OCI-LY3 (cell line): ENCODE results near the gene STIMATE.

ENCODE experiments used
- H2AFZ ChIP-seq: fragments of 200-600, 300-600 bp; shearing (Covaris generic); 2 replicates; pipeline ENCODE4 v1.6.0; 2014; ENCODE audit warnings: antibody characterized with exemption, low read depth, low read length
- H3K27ac ChIP-seq: fragments of 200-600, 300-600 bp; sonication (generic); 2 replicates; pipeline ENCODE4 v1.5.1; 2014; ENCODE audit warnings: mild to moderate bottlenecking, low read length, moderate library complexity, mixed read lengths
- H3K27me3 ChIP-seq: fragments of 200-600, 300-600 bp; sonication (generic); 2 replicates; pipeline ENCODE4 v1.6.1; 2014; ENCODE audit warnings: low read depth, low read length, mixed read lengths
- H3K36me3 ChIP-seq: fragments of 200-600, 300-600 bp; sonication (generic); replicated peaks from 2 replicates; pipeline ENCODE3; 2014; ENCODE audit warnings: low read depth, low read length, mixed read lengths
- H3K4me1 ChIP-seq: fragments of 300-600, 200-600 bp; sonication (generic); 2 replicates; pipeline ENCODE4 v1.6.1; 2014; ENCODE audit warnings: low read length, mixed read lengths
- H3K4me2 ChIP-seq: fragments of 200-600, 300-600 bp; sonication (generic); 2 replicates; pipeline ENCODE4 v1.6.1; 2014; ENCODE audit warnings: low read length, mixed read lengths
- H3K4me3 ChIP-seq: fragments of 300-600, 200-600 bp; sonication (generic); 2 replicates; pipeline ENCODE4 v1.5.1; 2014; ENCODE audit warnings: antibody characterized with exemption, mild to moderate bottlenecking, low read length, moderate library complexity
- H3K79me2 ChIP-seq: fragments of 300-600, 200-600 bp; shearing (Covaris generic); 2 replicates; pipeline ENCODE4 v1.6.1; 2014; ENCODE audit warnings: mild to moderate bottlenecking, low read length, mixed read lengths
- H3K9ac ChIP-seq: fragments of 300-600, 200-600 bp; shearing (Covaris generic); 2 replicates; pipeline ENCODE4 v1.6.0; 2014; ENCODE audit warnings: mild to moderate bottlenecking, low read length, moderate library complexity
- H3K9me3 ChIP-seq: fragments of 200-600, 300-600 bp; shearing (Covaris generic); 2 replicates; pipeline ENCODE4 v1.6.1; 2014; ENCODE audit warnings: low read length, mixed read lengths; ENCODE audit not compliant: insufficient read depth
- H4K20me1 ChIP-seq: fragments of 200-600, 300-600 bp; sonication (generic); 2 replicates; pipeline ENCODE4 v1.6.1; 2016; ENCODE audit warnings: low read length, mixed read lengths; ENCODE audit not compliant: insufficient read depth
- CTCF ChIP-seq: fragments of 200-600, 300-600 bp; sonication (generic); IDR thresholded peaks from 2 replicates; pipeline ENCODE4 v1.5.1; 2014; ENCODE audit warnings: antibody characterized with exemption, low read length, low read depth
- EZH2phosphoT487 ChIP-seq: fragments of 200-600 bp; shearing (Covaris generic); IDR thresholded peaks from 2 replicates; pipeline ENCODE4 v1.6.1; 2018; ENCODE audit warnings: antibody characterized with exemption, mixed run types, low read depth

STIMATE gene

GRCh38 chr3:52798978-52799476 lies 98.3 kb downstream of the STIMATE start:
- Histone ChIP-seq H3K4me2 (peak overlapping the region; percentile 21), H3K79me2 (no peaks in the 10 kb centered on the region), H3K36me3 (no peaks in the 10 kb centered on the region), H4K20me1 (no peaks in the 10 kb centered on the region), H3K4me3 (no peak overlapping the region), H3K9me3 (no peaks in the 10 kb centered on the region), H3K4me1 (no peaks in the 10 kb centered on the region), H3K9ac (no peak overlapping the region), H3K27ac (no peak overlapping the region), H2AFZ (peak overlapping the region; percentile 23), H3K27me3 (no peaks in the 10 kb centered on the region)
- TF ChIP-seq CTCF, result peak; percentile 79
- no peak for TF ChIP-seq EZH2phosphoT487

DNA sequence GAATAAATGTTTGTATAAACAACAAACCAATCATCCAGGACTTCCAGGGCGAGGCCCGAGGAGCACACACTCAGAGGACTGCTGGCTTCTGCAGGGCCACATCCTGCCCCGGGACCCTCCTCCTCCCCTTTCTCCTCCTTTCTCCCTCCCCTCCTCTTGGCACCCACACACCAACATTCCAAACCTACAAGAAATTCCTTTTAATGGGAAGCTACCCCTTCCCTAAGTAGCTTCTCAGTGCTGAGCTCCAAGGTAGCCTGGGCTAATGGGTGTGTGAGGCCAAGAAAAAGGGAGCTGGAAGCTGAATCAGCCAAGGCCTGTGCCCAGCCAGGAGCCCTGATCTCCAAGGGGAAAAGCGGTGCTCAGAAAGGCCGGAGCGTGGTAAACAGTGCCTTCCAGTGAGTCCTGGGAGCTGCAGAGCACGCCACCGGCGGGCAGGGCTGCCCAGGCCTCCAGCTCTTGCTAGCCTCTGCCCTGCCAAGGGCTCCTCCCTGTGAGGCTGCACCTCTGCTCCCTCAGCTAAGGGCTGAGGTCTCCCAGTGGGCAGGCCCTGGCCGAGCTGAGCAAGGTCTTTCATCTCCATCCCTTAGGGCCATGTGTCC lies 98.9 kb downstream of the STIMATE start:
- no peaks in the 10 kb centered on the region for H3K4me1 ChIP-seq
- H4K20me1 ChIP-seq, result no peaks in the 10 kb centered on the region
- no peaks in the 10 kb centered on the region for H3K36me3 ChIP-seq
- H3K9ac ChIP-seq, result no peak overlapping the region
- H3K27me3 ChIP-seq, result no peaks in the 10 kb centered on the region
- H3K4me2 ChIP-seq, result peak overlapping the region; percentile 21
- H3K79me2 ChIP-seq, result no peaks in the 10 kb centered on the region
- no peak overlapping the region for H3K27ac ChIP-seq
- no peaks in the 10 kb centered on the region for H3K9me3 ChIP-seq
- peak overlapping the region; percentile 23 for H2AFZ ChIP-seq
- no peak overlapping the region for H3K4me3 ChIP-seq
- no peak for TF ChIP-seq CTCF
- TF ChIP-seq EZH2phosphoT487, result no peak

- H3K4me2 ChIP-seq, result no peak overlapping the region
- TF ChIP-seq CTCF, result no peak
- TF ChIP-seq EZH2phosphoT487, result no peak
- H3K4me1 ChIP-seq, result 0 out of 2 replicates have a peak, but pooled peaks cover 4% of the 10 kb centered on the region
- H3K9me3 ChIP-seq, result no peaks in the 10 kb centered on the region
- no peaks in the 10 kb centered on the region for H3K79me2 ChIP-seq
- no peak overlapping the region for H3K27ac ChIP-seq
- no peak overlapping the region for H2AFZ ChIP-seq
- H3K36me3 ChIP-seq, result no peaks in the 10 kb centered on the region
- H3K27me3 ChIP-seq, result no peaks in the 10 kb centered on the region
- H3K4me3 ChIP-seq, result no peak overlapping the region
- no peak overlapping the region for H3K9ac ChIP-seq
- no peaks in the 10 kb centered on the region for H4K20me1 ChIP-seq
Observed at GRCh38 chr3:52796411-52796810, 100.9 kb downstream of the STIMATE start.

DNA sequence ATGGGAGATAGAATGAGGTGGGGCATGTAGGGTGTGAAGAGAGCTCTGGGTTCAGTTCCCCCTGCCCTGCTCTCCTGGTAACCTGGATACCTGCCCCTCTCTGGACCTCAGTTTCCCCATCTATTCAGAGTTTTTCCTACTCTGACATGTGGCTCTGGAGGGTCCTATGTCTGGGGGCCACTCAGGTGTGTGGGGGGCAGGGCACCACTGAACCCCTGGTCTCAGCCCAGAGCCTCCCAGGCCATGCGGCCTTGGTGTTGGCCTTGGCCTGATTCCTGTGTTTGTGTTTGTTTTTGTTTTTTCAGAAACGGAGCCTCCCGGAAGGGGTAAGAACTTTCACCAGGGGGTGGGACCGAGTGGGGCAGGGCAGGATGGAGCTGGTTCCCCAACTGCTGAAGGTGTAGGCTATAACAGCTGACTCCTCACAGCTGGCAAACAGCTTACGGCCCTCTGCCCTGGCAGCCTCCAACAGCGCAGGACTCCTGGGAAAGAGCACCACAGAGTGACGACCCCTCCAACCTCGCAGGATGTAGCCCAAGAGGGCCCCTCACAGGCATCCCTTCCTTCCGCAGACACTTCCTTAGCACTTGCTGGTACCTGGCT lies 101.9 kb downstream of the STIMATE start:
- no peak for TF ChIP-seq EZH2phosphoT487
- TF ChIP-seq CTCF, result no peak
- Histone ChIP-seq H2AFZ (no peak overlapping the region), H3K79me2 (no peaks in the 10 kb centered on the region), H4K20me1 (no peaks in the 10 kb centered on the region), H3K4me3 (no peak overlapping the region), H3K9ac (no peak overlapping the region), H3K4me1 (0 out of 2 replicates have a peak, but pooled peaks cover 4% of the 10 kb centered on the region), H3K27me3 (no peaks in the 10 kb centered on the region), H3K9me3 (no peaks in the 10 kb centered on the region), H3K27ac (no peak overlapping the region), H3K36me3 (no peaks in the 10 kb centered on the region), H3K4me2 (no peak overlapping the region)
